NT2/D1 (cell line): Measurements from ENCODE around the gene MEGF6.

Experiments used
- DNase-seq: peaks from one replicate; pipeline ENCODE4 v3.0.0-alpha.2; 2011; ENCODE audit warnings: low read depth, low spot score
- H3K27me3 ChIP-seq: 2 replicates; pipeline ENCODE4 v1.6.0; 2011; ENCODE audit warnings: mild to moderate bottlenecking; ENCODE audit not compliant: insufficient read length, insufficient read depth
- H3K36me3 ChIP-seq: 2 replicates; pipeline ENCODE4 v1.6.1; 2011; ENCODE audit warnings: mild to moderate bottlenecking, low read length, mixed read lengths; ENCODE audit not compliant: insufficient read depth, insufficient read length
- H3K4me1 ChIP-seq: 2 replicates; pipeline ENCODE4 v1.5.1; 2011; ENCODE audit not compliant: insufficient read depth, insufficient read length
- H3K4me3 ChIP-seq: 2 replicates; pipeline ENCODE4 v1.5.1; 2011; ENCODE audit warnings: low read depth; ENCODE audit not compliant: insufficient read length
- H3K9ac ChIP-seq: 2 replicates; pipeline ENCODE4 v1.6.0; 2011; ENCODE audit warnings: low read depth; ENCODE audit not compliant: insufficient read length
- H3K9me3 ChIP-seq: 2 replicates; pipeline ENCODE4 v1.5.1; 2011; ENCODE audit warnings: mild to moderate bottlenecking, low read length; ENCODE audit not compliant: insufficient read depth
- SUZ12 ChIP-seq: IDR thresholded peaks from 2 replicates; pipeline ENCODE4 v1.6.1; 2011; ENCODE audit not compliant: insufficient read length, insufficient read depth; ENCODE audit errors: extremely low read depth
- YY1 ChIP-seq: IDR thresholded peaks from 2 replicates; pipeline ENCODE4 v1.6.1; 2011; ENCODE audit not compliant: insufficient read length, insufficient read depth
- ZNF274 ChIP-seq: IDR thresholded peaks from 2 replicates; pipeline ENCODE4 v1.6.1; 2011; ENCODE audit warnings: mild to moderate bottlenecking, low read depth, low read length

MEGF6 gene

GRCh38 chr1:3541936-3542335 is 69.4 kb downstream of the MEGF6 start:
- H3K4me1 ChIP-seq: peaks cover 35% of the 10 kb centered on the region
- no peak overlapping the region for H3K4me3 ChIP-seq
- peak overlapping the region; percentile 61 for H3K9ac ChIP-seq

GRCh38 chr1:3541465-3541864 is 69.8 kb downstream of the MEGF6 start:
- H3K27me3 ChIP-seq: no peaks in the 10 kb centered on the region
- H3K9ac ChIP-seq: no peak overlapping the region
- no peak for DNase-seq
- H3K36me3 ChIP-seq: no peaks in the 10 kb centered on the region
- TF ChIP-seq ZNF274 (no peak), YY1 (no peak), SUZ12 (no peak)
- no peak overlapping the region for H3K4me3 ChIP-seq
- peaks cover 38% of the 10 kb centered on the region for H3K4me1 ChIP-seq
- H3K9me3 ChIP-seq: no peaks in the 10 kb centered on the region

More at GRCh38 chr1:3541936-3542335, 69.4 kb downstream of the MEGF6 start:
- no peak for DNase-seq
- Histone ChIP-seq H3K9me3 (no peaks in the 10 kb centered on the region), H3K36me3 (no peaks in the 10 kb centered on the region), H3K27me3 (no peaks in the 10 kb centered on the region)
- no peak for TF ChIP-seq SUZ12

DNA sequence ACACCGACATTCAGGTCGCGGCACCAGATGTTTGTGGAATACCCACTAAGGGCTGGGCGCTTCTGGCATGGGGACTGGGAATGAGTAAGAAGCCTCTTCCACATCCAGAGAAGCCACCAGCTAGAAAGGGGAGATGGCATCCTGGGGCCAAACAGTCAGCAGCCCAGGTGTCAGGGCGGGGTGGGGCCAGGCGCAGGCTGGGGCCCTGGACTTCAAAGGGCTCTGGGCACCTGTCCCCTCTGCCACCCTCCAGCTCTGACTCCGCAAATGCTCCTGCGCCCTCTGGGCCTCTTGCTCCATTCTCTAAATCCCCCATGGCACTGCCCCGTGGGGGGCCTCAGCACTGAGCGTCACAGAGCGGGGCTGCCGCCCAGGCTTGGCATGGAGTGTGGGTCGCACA is 70.4 kb downstream of the MEGF6 start:
- DNase-seq: no peak
- H3K27me3 ChIP-seq: no peaks in the 10 kb centered on the region
- H3K4me3 ChIP-seq: no peak overlapping the region
- TF ChIP-seq SUZ12: no peak
- no peak for TF ChIP-seq ZNF274
- TF ChIP-seq YY1: no peak
- no peak overlapping the region for H3K9ac ChIP-seq
- no peaks in the 10 kb centered on the region for H3K36me3 ChIP-seq
- H3K4me1 ChIP-seq: peaks cover 36% of the 10 kb centered on the region
- no peaks in the 10 kb centered on the region for H3K9me3 ChIP-seq

GRCh38 chr1:3539707-3540425 is 71.4 kb downstream of the MEGF6 start:
- DNase-seq: no peak
- Histone ChIP-seq H3K4me3 (no peak overlapping the region), H3K9me3 (no peaks in the 10 kb centered on the region), H3K4me1 (peaks cover 34% of the 10 kb centered on the region), H3K36me3 (no peaks in the 10 kb centered on the region), H3K27me3 (no peaks in the 10 kb centered on the region), H3K9ac (peak overlapping the region; percentile 32)
- TF ChIP-seq YY1 (no peak), ZNF274 (no peak), SUZ12 (no peak)

DNA sequence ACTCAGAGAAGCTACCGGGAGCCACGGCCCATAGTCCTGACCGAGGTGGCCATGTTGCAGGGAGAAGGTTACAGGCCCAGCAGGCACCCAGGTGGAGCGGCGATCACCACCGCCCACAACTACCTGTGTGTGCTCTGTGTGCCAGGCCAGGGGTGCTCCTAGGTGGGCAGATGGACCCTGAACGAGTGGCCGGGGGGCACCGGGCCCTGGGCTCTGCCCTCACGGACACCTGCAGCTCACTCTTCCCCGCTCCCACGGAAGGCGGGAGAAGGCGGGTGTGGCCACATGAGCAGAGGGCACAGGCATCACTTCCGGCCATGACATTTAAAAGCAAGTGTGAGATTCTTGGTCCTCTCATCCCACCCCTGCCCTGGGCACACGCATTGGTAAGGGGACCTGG is 73.9 kb downstream of the MEGF6 start:
- no peaks in the 10 kb centered on the region for H3K36me3 ChIP-seq
- no peak overlapping the region for H3K9ac ChIP-seq
- DNase-seq: no peak
- TF ChIP-seq YY1 (no peak), SUZ12 (no peak), ZNF274 (no peak)
- H3K4me3 ChIP-seq: no peak overlapping the region
- H3K4me1 ChIP-seq: peaks cover 19% of the 10 kb centered on the region
- no peaks in the 10 kb centered on the region for H3K9me3 ChIP-seq
- H3K27me3 ChIP-seq: no peaks in the 10 kb centered on the region

DNA sequence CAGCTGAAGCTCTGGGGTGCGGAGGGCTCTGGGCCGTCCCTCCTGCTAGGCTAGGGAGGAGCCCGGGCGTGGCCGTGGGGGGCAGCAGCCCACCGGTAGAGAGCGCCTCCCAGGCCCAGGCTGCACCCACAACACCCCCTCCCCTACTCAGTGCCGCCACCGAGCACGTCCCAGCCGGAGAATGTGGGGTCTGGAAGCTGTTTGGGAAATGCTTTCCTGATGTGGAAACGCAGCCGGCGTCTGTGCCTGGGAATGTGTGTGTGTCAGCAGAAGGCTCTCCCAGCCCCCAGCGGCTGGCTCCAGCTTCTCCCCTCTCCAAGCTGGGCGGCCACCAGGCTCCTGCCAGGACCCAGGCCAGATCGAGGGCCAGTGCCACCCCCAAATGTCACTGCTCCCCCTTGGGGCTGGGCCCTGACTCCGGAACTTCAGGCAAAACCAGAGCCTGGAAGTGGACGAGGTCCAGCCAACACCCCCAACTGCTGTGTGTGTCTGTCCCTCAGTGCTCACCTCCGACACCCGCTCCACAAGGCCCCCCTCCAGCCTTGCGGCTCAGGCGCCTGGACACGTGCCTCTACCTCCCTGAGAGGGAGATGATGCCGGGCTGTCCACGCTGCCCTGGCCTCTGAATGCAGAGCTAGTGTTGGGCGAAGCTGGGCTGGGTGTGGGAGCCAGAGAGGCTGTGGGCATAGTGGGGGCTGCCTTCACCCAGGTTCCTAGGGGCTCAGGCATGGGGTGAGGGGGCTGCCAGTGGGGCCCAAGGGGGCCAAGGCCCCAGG is 74.7 kb downstream of the MEGF6 start:
- no peaks in the 10 kb centered on the region for H3K27me3 ChIP-seq
- H3K9me3 ChIP-seq: no peaks in the 10 kb centered on the region
- TF ChIP-seq YY1 (no peak), SUZ12 (no peak), ZNF274 (no peak)
- peaks cover 20% of the 10 kb centered on the region for H3K4me1 ChIP-seq
- H3K4me3 ChIP-seq: no peak overlapping the region
- H3K9ac ChIP-seq: no peak overlapping the region
- DNase-seq: no peak
- no peaks in the 10 kb centered on the region for H3K36me3 ChIP-seq

DNA sequence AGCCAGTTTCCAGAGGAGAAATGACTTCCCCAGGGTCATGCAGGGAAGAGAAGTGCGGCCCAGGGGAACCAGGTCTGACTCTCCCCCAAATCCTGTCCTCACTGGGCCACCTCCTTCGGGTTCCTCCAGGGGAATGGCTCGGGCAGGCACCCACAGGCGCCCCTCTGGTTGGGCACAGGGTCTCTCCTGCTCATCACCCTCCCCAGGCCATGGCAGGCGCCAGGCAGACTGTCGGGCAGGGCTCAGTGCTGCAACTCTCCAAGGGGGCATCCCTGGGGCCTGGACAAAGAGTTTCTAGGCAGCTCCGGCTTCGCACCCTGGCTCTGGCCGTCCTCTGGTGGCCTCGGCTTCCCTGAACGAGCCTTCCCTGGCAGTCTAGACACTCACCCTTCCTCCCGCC is 75.6 kb downstream of the MEGF6 start:
- peaks cover 13% of the 10 kb centered on the region for H3K4me1 ChIP-seq
- H3K27me3 ChIP-seq: no peaks in the 10 kb centered on the region
- TF ChIP-seq YY1 (no peak), ZNF274 (no peak), SUZ12 (no peak)
- DNase-seq: no peak
- H3K4me3 ChIP-seq: no peak overlapping the region
- no peak overlapping the region for H3K9ac ChIP-seq
- no peaks in the 10 kb centered on the region for H3K9me3 ChIP-seq
- H3K36me3 ChIP-seq: no peaks in the 10 kb centered on the region
